Eye (tissue), 1 donor: Measurements from ENCODE around the gene GTF2H4.
"Not testable (repeated sequence)": the region's sequence is repeated elsewhere in the genome, so short reads cannot be mapped to it uniquely, and the experiment has no call there.

Source experiments
- DNase-seq: peaks from one replicate; pipeline ENCODE4 v3.0.0-alpha.2; 2015

GTF2H4 gene

GRCh38 chr6:30907758-30908591 is at the start of gene GTF2H4:
Gene GTF2H4 (plus strand): TSS chr6:30908207.
- DNase-seq: peak; percentile 99

DNA sequence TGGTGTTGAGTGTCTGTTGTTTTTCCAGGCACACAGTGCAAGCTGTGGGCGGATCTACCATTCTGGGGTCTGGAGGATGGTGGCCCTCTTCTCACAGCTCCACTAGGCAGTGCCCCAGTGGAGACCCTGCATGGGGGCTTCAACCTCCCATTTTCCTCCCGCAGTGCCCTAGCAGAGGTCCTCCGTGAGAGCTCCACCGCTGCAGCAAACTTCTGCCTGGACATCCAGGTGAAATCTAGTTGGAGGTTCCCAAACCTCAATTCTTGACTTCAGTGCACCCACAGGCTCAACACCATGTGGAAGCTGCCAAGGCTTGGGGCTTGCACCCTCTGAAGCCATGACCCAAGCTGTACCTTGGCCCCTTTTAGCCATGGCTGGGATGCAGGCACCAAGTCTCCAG is 48.3 kb upstream of the GTF2H4 start:
- DNase-seq: not testable (repeated sequence)

DNA sequence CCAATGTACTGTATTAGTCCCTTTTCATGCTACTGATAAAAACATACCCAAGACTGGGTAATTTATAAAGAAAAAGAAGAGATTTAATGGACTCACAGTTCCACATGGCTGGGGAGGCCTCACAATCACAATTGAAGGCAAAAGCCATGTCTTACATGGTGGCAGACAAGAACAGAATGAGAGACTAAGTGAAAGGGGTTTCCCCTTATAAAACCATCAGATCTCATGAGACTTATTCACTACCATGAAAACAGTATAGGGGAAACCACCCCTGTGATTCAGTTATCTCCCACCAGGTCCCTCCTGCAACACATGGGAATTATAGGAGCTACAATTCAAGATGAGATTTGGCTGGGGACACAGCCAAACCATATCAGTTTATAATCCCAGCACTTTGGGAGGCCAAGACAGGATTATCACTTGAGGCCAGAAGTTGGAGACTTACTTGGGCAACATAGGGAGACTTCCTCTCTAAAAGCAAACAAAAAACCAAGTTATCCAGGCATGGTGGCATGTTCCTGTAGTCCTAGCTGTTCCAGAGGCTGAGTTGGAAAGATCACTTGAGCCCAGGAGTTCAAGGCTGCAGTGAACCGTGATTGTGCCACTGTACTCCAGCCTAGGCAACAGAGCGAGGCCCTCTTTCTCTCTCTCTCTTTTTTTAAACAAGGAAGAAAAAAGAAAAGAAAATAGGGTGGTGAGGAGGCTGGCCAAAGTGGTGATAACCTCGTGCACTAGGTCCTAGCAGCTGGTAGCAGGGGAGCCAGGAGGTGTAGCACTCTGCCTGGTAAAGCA is 46.6 kb upstream of the GTF2H4 start:
- no peak for DNase-seq

DNA sequence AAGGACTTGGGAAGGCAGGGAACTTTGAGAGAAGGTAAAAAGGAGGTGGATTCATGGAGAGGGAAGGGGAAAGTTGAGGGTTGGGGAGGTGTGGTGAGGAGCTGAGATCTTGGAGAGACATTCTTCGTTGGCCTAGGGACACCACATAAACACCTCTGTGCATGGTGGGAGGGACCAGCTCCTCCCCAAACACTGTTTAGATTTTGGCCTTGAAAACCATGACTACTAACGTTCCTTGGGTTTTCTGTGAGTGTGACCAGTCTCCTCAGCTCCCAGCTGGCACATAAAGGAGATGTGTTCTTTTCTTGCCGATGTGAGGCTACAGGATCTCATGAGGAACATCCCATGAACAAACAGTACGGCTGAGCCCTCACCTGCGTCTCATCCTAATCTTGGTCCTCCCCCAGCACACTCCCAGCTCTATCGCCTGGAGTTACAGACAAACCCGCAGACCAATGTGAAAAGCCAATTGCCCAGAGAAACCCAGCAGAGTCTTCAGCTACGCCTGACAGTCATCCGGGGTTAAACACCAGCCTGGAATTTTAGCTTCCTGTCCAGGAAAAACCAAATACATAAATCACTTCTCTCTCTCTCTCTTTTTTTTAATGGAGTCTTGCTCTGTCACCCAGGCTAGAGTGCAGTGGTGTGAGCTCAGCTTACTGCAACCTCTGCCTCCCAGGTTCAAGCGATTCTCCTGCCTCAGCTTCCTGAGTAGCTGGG is 45.7 kb upstream of the GTF2H4 start:
- DNase-seq: no peak

DNA sequence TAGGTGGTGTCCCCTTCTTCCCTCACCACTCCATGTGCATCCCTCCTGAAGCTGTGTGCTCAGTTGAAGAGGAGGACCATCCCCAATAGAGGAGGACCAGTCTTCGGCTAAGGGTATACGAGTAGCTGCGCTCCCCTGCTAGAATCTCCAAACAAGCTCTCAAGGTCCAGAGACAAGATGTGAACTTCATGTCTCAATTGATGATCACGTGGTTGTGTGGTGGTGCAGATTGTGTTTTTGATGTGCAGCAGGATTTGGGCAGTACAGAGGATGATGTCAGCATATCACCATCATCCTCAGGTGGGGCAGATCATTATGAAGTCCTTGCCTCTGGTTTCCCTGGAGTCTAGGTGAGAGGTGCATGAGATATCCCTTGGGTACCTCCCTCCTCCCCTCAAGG is 43.7 kb upstream of the GTF2H4 start:
- no peak for DNase-seq

GRCh38 chr6:30869241-30869749 is 38.7 kb upstream of the GTF2H4 start:
- DNase-seq: not testable (repeated sequence)

- no peak for DNase-seq
Observed at GRCh38 chr6:30870546-30870945, 37.5 kb upstream of the GTF2H4 start.

- DNase-seq: no peak
Observed at GRCh38 chr6:30871592-30872183, 36.3 kb upstream of the GTF2H4 start.

DNA sequence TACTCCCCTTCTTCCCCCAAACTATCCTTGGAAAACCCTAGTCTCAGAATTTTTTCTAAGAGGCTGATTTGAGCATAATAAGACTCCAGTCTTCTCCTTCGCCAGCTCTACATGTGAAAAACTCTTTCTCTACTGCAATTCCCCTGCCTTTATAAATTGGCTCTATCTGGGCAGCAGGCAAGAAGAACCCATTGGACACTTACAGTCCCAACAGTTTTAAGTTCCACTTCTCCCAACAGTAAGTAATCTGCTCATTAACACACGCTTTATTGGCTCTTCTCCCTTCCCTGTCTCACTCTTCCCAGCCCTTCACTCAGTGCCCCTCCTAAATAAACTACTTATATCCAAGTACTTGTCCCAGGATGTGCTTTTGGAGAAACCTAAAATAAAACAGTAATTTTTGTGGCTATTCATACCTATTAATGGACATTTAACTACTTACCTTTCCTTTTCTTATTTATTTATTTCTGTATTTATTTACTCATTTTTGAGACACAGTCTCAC is 34.8 kb upstream of the GTF2H4 start:
- DNase-seq: no peak

- not testable (repeated sequence) for DNase-seq
Observed at GRCh38 chr6:30873795-30874194, 34.2 kb upstream of the GTF2H4 start.

- DNase-seq: no peak
Observed at GRCh38 chr6:30875244-30876038, 32.6 kb upstream of the GTF2H4 start.

DNA sequence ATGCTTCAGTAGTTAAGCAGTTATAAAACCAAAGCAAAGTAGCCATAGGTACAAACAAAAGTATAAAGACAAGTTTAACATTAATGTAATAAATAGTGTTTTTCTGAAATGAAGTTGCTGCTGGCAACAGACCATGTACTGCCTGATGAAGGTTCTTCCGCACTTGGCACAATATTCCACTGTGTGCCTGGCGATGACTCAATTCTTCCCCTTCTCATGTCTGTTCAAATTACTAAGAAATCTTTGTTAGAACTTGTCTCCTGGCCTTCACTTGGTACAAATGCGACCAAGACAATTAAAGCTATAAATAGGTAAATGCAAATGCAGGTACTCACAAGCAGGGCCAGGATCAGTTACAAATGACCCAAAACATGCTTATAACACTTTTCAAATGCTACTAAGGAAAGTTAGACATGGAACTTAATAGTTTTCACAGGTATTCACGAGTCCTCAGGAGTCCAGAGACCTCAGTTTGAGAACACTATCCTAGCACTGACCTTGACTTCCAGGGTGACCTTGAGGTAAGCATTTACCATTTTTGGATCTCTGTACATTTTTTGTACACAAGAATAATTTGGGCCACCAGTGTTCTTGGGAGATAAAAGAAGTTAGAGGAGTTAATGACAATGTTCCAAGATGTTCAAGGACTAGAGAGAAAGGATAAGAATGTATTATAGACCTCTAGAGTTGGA is 31.8 kb upstream of the GTF2H4 start:
- peak; percentile 26 for DNase-seq

GRCh38 chr6:30877419-30878262 is 30.4 kb upstream of the GTF2H4 start:
- peak; percentile 96 for DNase-seq

GRCh38 chr6:30879684-30880427 is 28.2 kb upstream of the GTF2H4 start:
- peak; percentile 39 for DNase-seq

- DNase-seq: peak; percentile 96
Observed at GRCh38 chr6:30880698-30881252, 27.2 kb upstream of the GTF2H4 start.

DNA sequence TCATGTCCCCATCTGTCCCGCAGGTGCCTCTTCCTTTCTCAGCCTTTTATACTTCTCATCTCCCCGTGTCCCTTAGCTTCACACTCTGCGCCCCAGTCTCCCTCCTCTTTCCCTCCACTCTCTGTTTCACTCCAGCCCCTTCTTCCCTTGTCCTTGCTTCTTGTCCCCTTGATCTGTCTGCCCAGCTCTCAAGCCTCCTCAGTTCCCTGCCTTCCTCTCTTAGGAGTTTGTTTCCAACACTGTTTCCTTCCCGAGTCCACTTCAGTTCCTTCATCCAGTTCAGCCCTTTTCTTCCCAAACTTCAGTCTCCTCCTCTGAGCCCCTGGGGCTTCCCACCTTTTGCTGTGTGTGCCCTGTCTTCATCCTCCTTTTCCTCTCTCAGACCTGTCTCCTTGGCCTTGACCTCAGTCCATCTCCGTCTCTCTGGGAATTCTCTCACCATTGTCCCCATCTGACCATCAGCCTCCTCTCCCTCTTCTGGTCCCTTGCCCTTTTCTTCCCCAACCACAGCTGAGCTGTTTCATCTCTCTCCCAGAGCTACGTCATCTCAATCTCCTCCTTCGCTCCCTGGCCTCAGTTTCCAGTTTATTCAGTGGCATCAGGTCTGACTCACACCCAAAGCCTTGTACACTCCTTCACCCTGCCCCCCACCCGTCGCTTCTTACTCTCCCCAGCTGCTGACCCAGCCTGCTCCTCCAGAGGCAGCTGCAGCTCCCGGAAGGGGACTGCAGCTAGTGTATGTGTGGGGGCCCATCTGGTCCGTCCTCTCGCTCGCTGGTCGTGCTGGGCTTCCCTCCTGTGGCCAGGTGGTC is 26.4 kb upstream of the GTF2H4 start:
- peak; percentile 83 for DNase-seq

DNA sequence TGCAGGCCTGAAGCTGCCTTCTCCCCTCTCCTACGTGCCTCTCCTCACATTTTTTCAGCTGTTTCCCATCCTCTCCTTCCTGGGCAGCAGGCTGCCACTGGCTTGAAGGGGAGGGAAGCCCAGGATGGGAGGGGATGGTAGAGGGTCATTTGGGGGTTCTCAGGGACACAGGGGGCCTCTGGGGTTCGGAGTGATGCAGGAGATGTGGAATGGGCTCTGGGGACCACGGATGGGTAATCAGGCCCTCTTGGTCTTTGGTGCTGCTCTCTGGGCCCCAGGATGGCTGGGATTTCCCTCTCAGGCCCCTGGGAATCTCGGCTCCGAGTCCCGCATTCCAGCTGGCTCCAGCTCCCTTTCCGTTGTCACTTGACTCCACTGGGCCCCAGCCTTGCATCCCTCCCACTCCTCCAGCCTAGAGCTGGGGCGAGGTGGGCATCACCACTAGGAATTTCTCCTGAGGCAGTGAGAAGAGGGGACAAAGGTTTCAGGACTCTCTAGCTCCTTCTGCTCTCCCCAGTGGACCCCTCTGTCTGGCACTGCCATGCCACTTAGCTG is 25.7 kb upstream of the GTF2H4 start:
- no peak for DNase-seq
